ENCODE results near the gene SYT11. TPM values are rescaled to one million over a fixed set of nuclear protein-coding genes. Genes with fewer than 3 reads are reported as not detected.

SYT11 gene
- total and polyA plus RNA-seq, 9 of the 15 experiments (the other 6 are each of a cell fraction or from before 2014, with no cell fraction given), result 0.05 to 0.18 (median 0.11) TPM

DNA sequence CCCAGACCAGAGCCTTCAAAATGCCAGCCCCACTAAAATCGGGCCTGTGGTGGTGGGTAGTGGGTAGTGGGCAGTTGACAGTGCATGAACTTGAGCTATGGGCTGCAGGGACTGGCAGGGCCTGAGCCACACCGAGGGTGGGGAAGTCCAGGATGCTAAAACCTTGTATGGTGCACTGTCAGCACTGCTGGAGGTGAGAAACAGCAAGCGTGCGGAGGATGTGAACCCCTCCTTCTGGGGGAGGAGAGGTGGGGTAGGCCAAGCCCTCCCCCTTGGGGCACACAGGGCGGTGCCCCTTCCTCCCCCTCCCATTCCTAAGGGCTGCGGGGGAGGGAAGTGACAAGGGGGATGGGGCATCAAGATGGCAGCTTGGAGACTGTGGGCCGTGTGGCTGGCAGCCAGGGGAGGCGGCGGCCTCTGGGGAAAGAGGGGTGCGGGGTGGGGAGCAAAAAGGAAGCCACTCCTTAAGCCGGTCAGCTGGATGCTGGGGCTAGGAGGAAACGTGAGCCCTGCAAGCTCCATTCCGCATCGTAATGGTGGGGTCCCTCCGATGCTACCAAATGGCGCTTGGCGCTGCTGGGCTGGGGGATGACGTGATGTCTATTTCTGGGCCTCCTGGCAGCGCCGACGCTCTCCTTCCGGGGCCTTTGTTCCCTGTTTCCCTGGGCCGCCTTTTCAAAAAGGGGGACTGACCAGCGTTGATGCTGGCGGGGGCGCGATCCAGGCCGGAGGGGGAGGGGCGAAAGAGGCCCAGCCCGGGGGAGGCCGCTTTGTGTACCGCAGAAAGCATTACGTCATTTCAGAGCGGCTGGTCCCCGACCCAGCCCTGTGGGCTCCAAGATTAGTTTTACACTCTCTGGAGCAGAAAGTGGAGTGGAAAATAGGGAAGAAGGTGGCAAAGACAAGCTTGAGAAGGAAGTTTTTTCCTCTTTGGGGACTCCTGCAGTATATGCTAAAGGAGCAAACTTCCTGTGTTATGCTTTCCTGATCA lies 809 bp downstream of the SYT11 start (continued):
- TF ChIP-seq TFAP4 (CRISPR knock-in tag; IDR thresholded peaks at IDR 0.05; ENCODE audit: borderline replicate concordance) (peak; percentile 72; the same call in 1 of the 2 replicates), CBX2 (IDR thresholded peaks at IDR 0.05; ENCODE audit: insufficient read depth, low read length, poor library complexity, severe bottlenecking) (no peak), USF1 (CRISPR knock-in tag; IDR thresholded peaks at IDR 0.05) (no peak), KDM1A (IDR thresholded peaks at IDR 0.05) (peak in 1 of 2 experiments; percentile 57; a peak in 1 of 4 replicates), JUND (IDR thresholded peaks at IDR 0.05; ENCODE audit: borderline replicate concordance, low read depth, low read length) (peak; percentile 93), JUND (tag; IDR thresholded peaks at IDR 0.05; ENCODE audit: borderline replicate concordance, low read depth, low read length) (peak; percentile 92), MNT (conservative IDR thresholded peaks at IDR 0.05) (peak in 1 of 2 experiments; percentile 19; a peak in 1 of 4 replicates), NCOA2 (IDR thresholded peaks at IDR 0.05; ENCODE audit: partially characterized antibody in 2 of 2) (no peak), ZNF589 (CRISPR knock-in tag; IDR thresholded peaks at IDR 0.05; ENCODE audit: low read depth) (0 out of 2 replicates have a peak, but pooled peaks have one; percentile 9), CXXC5 (CRISPR knock-in tag; IDR thresholded peaks at IDR 0.05) (0 out of 2 replicates have a peak, but pooled peaks have one; percentile 39), EP400 (IDR thresholded peaks at IDR 0.05) (peak; percentile 62), TCF3 (CRISPR knock-in tag; IDR thresholded peaks at IDR 0.05) (no peak), CEBPG (CRISPR knock-in tag; IDR thresholded peaks at IDR 0.05) (0 out of 2 replicates have a peak, but pooled peaks have one; percentile 39), CEBPG (tag; conservative IDR thresholded peaks at IDR 0.05 in 1 of 2, IDR thresholded peaks at IDR 0.05 in 1 of 2) (peak; percentile 19 to 77; a peak in 2 of 4 replicates), TAF1 (IDR thresholded peaks at IDR 0.05; ENCODE audit: control insufficient read depth, extremely low read depth, insufficient read depth, low read length, severe bottlenecking) (peak; percentile 33), YY1 (IDR thresholded peaks at IDR 0.05; ENCODE audit: borderline replicate concordance in 1 of 3, control insufficient read depth in 1 of 3, extremely low read depth in 1 of 3, insufficient read depth in 3 of 3, insufficient read length in 1 of 3, insufficient replicate concordance in 2 of 3, low read depth in 1 of 3, low read length in 2 of 3) (peak in 2 of 3 experiments; percentile 76 to 86), MCM7 (IDR thresholded peaks at IDR 0.05) (no peak)
- TF ChIP-seq, protein P1, sequence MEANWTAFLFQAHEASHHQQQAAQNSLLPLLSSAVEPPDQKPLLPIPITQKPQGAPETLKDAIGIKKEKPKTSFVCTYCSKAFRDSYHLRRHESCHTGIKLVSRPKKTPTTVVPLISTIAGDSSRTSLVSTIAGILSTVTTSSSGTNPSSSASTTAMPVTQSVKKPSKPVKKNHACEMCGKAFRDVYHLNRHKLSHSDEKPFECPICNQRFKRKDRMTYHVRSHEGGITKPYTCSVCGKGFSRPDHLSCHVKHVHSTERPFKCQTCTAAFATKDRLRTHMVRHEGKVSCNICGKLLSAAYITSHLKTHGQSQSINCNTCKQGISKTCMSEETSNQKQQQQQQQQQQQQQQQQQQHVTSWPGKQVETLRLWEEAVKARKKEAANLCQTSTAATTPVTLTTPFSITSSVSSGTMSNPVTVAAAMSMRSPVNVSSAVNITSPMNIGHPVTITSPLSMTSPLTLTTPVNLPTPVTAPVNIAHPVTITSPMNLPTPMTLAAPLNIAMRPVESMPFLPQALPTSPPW (CRISPR knock-in tag; IDR thresholded peaks at IDR 0.05), result peak; percentile 75
- TF ChIP-seq, protein P2, sequence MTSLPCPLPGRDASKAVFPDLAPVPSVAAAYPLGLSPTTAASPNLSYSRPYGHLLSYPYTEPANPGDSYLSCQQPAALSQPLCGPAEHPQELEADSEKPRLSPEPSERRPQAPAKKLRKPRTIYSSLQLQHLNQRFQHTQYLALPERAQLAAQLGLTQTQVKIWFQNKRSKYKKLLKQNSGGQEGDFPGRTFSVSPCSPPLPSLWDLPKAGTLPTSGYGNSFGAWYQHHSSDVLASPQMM (CRISPR knock-in tag; IDR thresholded peaks at IDR 0.05), result no peak
